Naive thymus-derived CD4-positive, alpha-beta T cell (primary cell): ENCODE results near the gene ANGPTL2. TPM values are rescaled to one million over a fixed set of nuclear protein-coding genes. Genes with fewer than 3 reads are reported as not detected.

ENCODE experiments used
- ATAC-seq: fragments of 150-1000 bp; cut with Tn5 transposase; 2 replicates; pipeline ENCODE4 v1.10.0; 2021; ENCODE audit warnings: mild to moderate bottlenecking, moderate library complexity
- CTCF ChIA-PET: fragments of 350-600 bp; sonication (Branson Sonifier 250); formaldehyde crosslinking; loops from one replicate; lab custom pipeline; 2021; ENCODE audit warnings: antibody characterized with exemption; lab: Charles Lee
- POLR2A ChIA-PET: fragments of 350-600 bp; sonication (Branson Sonifier 250); formaldehyde crosslinking; loops from one replicate; lab custom pipeline; 2021; ENCODE audit warnings: antibody characterized with exemption, inconsistent platforms; lab: Charles Lee
- DNase-seq, 9 donors: peaks; one replicate each; pipeline versions ENCODE4 v3.0.0 to v3.0.0-alpha.2; 2020 to 2022; ENCODE audit warnings: mixed read lengths in 1 of 9
- H3K27ac ChIP-seq: one replicate; pipeline ENCODE4 v1.7.0; 2013; ENCODE audit warnings: mild to moderate bottlenecking, low read depth, low read length, moderate library complexity
- H3K27me3 ChIP-seq, 2 donors: one replicate each; pipeline ENCODE4 v1.7.0; 2013; ENCODE audit warnings: low read length in 2 of 2, mild to moderate bottlenecking in 2 of 2, moderate library complexity in 2 of 2; ENCODE audit not compliant: control insufficient read depth in 2 of 2, insufficient read depth in 2 of 2
- H3K36me3 ChIP-seq, 3 experiments: 1 replicate in 2 of 3; 2 replicates in 1 of 3; pipeline ENCODE4 v1.7.0; 2013; ENCODE audit warnings: low read length in 3 of 3, mild to moderate bottlenecking in 3 of 3, moderate library complexity in 1 of 3; ENCODE audit not compliant: insufficient read depth in 3 of 3, control insufficient read depth in 2 of 3
- H3K4me1 ChIP-seq, 2 donors: one replicate each; pipeline ENCODE4 v1.7.0; 2013; ENCODE audit warnings: low read length in 2 of 2, mild to moderate bottlenecking in 2 of 2, moderate library complexity in 1 of 2; ENCODE audit not compliant: control insufficient read depth in 2 of 2, insufficient read depth in 2 of 2
- H3K4me3 ChIP-seq: 2 replicates; pipeline ENCODE4 v1.7.0; 2013; ENCODE audit warnings: mild to moderate bottlenecking, low read length
- H3K9me3 ChIP-seq, 3 experiments: 1 replicate in 2 of 3; 2 replicates in 1 of 3; pipeline ENCODE4 v1.7.0; 2013; ENCODE audit warnings: low read length in 3 of 3; ENCODE audit not compliant: control insufficient read depth in 2 of 3
- H3K27ac Mint-ChIP-seq, 9 donors: one replicate each; pipeline ENCODE4 v1.8.0; 2020 to 2022; ENCODE audit warnings: mixed read lengths in 9 of 9, mild to moderate bottlenecking in 8 of 9, moderate library complexity in 5 of 9, inconsistent platforms in 2 of 9
- H3K27me3 Mint-ChIP-seq, 5 donors: one replicate each; pipeline ENCODE4 v1.8.0; 2021 to 2022; ENCODE audit warnings: mixed read lengths in 5 of 5, mild to moderate bottlenecking in 1 of 5
- H3K36me3 Mint-ChIP-seq, 5 donors: one replicate each; pipeline ENCODE4 v1.8.0; 2020 to 2022; ENCODE audit warnings: mixed read lengths in 5 of 5, mild to moderate bottlenecking in 3 of 5, inconsistent platforms in 1 of 5
- H3K4me1 Mint-ChIP-seq, 7 donors: one replicate each; pipeline ENCODE4 v1.8.0; 2020 to 2022; ENCODE audit warnings: mixed read lengths in 7 of 7, mild to moderate bottlenecking in 3 of 7, inconsistent platforms in 1 of 7
- H3K4me3 Mint-ChIP-seq, 10 donors: one replicate each; pipeline ENCODE4 v1.8.0; 2020 to 2022; ENCODE audit warnings: mild to moderate bottlenecking in 10 of 10, mixed read lengths in 10 of 10, moderate library complexity in 6 of 10, inconsistent platforms in 2 of 10
- H3K9me3 Mint-ChIP-seq, 11 donors: one replicate each; pipeline ENCODE4 v1.8.0; 2020 to 2022; ENCODE audit warnings: mixed read lengths in 11 of 11, mild to moderate bottlenecking in 4 of 11, inconsistent platforms in 1 of 11, moderate library complexity in 1 of 11
- intact Hi-C, 2 donors: fragments of 100-400 bp; cut with micrococcal nuclease; formaldehyde crosslinking; loops; one replicate each; pipeline ENCODE4 v1.15.1; 2023
- polyA plus RNA-seq, 2 donors: library from polyadenylated mRNA; unstranded; fragments of 300-500 nt; fragmentation: Illumina TruSeq; gene quantifications; one replicate each; pipeline ENCODE4 v1.2.3, GENCODE V29; 2021
- total RNA-seq, 6 experiments: library from RNA in 5 of 6; stranded (reverse) in 5 of 6; gene quantifications; 1 replicate in 5 of 6; 2 replicates in 1 of 6; pipeline ENCODE4 v1.2.3 and lab custom pipeline; 2021 to 2026

The ANGPTL2 gene
- total and polyA plus RNA-seq, 7 experiments from 2014 or later: not detected

DNA sequence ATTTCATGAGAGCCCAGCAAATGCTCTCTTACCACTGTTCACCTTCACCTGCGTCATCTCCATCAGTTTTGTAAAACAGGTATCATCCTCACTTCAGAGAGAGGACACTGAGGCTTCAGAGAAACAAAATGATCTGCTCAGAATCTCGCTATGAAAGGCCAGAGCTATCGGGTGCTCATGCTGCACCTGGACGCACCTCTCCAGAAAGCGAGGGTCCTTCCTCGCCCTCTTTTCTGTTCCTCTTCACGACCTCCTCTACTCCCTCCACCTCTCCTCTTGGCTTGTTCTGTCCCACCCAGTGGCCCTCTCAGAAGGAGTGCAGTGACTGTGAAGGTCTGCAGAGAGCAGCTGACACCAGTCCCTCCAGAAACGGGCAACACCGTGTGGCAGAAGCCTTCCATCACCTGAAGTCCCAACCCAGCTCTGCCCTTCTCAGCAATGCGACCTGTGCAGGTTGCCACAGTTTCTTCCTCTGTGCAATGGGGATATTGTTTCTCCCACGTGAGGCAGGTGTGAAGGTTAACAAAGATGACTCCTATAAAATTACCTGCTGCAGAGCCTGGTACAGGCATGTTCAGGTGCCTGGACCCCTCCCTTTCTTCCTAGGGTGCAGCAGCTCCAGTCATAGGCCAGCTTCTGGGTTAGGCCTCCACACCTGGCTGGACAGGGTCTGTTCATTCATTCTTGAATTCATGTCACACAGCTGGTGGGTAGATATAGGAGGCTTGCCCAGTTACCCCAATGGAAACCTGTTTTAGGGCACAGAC lies 45.3 kb upstream of the ANGPTL2 start:
- H3K27ac Mint-ChIP-seq: no peak overlapping the region
- no peak overlapping the region for H3K4me3 Mint-ChIP-seq
- no peaks in the 10 kb centered on the region for H3K27me3 ChIP-seq
- H3K9me3 ChIP-seq: no peaks in the 10 kb centered on the region
- intact Hi-C loops: no loop called here
- CTCF ChIA-PET: interaction anchor here (0.6 kb wide), 1 partner anchor 182 kb away, joined by 3 read pairs; no protein-coding TSS in a partner anchor
- POLR2A ChIA-PET: no interaction called here
- H3K27ac ChIP-seq: no peak overlapping the region
- H3K36me3 Mint-ChIP-seq: peaks cover 0 to 28% (median 6%) of the 10 kb centered on the region in 5 donors
- peaks cover 3 to 16% (median 8%) of the 10 kb centered on the region in 7 donors for H3K4me1 Mint-ChIP-seq
- no peaks in the 10 kb centered on the region for H3K36me3 ChIP-seq
- H3K4me1 ChIP-seq: no peaks in the 10 kb centered on the region
- no peaks in the 10 kb centered on the region for H3K27me3 Mint-ChIP-seq
- H3K9me3 Mint-ChIP-seq: no peaks in the 10 kb centered on the region
- ATAC-seq (no peak), DNase-seq (no peak)
- no peak overlapping the region for H3K4me3 ChIP-seq

DNA sequence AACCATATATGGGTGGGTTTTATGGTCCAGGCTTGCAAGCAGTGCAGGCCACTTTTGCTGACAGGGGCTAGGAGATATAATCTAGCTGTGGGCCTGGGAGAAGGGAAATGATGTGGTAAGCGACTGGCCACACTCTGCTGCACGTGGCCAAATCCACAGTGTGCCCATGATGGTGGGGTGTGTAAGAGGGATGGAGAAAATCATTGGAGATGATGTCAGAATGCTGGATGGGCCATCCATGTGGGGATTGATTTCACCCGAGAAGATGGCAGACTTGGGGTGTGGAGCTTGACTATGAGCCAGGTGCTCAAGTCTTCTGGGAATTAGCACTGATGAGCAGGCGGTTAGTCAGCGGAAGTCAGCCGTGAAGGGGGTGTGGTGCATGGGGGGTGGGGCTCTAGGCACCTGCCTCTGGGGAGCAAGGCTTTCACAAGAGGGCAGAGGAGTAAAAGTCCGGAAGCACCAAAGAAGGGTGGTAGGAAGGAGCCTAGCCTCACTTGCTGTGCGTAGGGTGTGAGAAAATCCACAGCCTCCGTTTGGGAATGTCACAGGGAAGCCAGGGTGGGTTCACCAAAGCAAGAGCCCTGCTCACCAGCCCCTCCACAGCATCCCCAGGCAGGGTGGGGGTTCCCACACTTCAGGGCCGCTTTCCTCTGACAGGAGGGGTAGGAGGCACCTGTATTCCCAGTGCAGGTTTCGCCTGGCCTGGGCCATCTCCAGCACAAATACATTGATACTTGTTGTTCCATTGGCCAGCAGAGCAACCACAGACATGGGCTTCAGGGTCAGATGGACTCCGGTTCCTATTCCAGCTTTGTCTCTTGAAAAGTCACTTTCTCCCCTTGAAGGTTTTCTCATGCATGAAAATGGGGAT lies 44.5 kb upstream of the ANGPTL2 start:
- peak; percentile 34 for ATAC-seq

DNA sequence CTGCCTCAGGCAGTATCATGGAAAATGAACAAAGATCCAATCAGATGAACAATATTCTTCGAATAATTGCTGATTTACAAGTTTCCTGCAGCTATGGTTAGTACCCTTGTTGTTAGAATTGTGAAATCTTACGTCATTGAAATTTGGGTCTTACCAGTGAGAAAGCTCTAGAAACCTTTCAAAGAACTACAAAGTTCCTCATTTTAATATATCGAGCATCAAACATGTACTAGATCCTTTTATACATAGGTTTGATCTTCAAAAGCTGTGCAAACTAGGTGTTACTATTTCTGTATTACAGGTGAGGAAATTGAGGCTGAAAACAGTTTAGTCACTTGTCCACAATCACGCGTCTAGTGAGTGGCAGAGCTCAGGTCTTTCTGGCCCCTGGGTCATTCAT lies 43.7 kb upstream of the ANGPTL2 start:
- Histone ChIP-seq H3K9me3 (no peaks in the 10 kb centered on the region), H3K36me3 (no peaks in the 10 kb centered on the region), H3K4me1 (no peaks in the 10 kb centered on the region), H3K27ac (no peak overlapping the region), H3K27me3 (no peaks in the 10 kb centered on the region), H3K4me3 (no peak overlapping the region)
- H3K27me3 Mint-ChIP-seq: no peaks in the 10 kb centered on the region
- intact Hi-C loops: no loop called here
- H3K4me1 Mint-ChIP-seq: peaks cover 3 to 29% (median 8%) of the 10 kb centered on the region in 7 donors
- H3K4me3 Mint-ChIP-seq: no peak overlapping the region
- POLR2A ChIA-PET: no interaction called here
- DNase-seq (no peak), ATAC-seq (no peak)
- H3K9me3 Mint-ChIP-seq: no peaks in the 10 kb centered on the region
- CTCF ChIA-PET: no interaction called here
- no peak overlapping the region for H3K27ac Mint-ChIP-seq
- H3K36me3 Mint-ChIP-seq: peaks cover 0 to 21% (median 6%) of the 10 kb centered on the region in 5 donors

More for the DNA sequence above, 44.5 kb upstream of the ANGPTL2 start:
- ChIA-PET POLR2A (no interaction called here), CTCF (no interaction called here)
- H3K27me3 Mint-ChIP-seq: no peaks in the 10 kb centered on the region
- H3K4me3 Mint-ChIP-seq: no peak overlapping the region
- Histone ChIP-seq H3K27ac (no peak overlapping the region), H3K36me3 (no peaks in the 10 kb centered on the region), H3K4me1 (no peaks in the 10 kb centered on the region), H3K4me3 (no peak overlapping the region), H3K27me3 (no peaks in the 10 kb centered on the region), H3K9me3 (no peaks in the 10 kb centered on the region)
- peaks cover 3 to 23% (median 8%) of the 10 kb centered on the region in 7 donors for H3K4me1 Mint-ChIP-seq
- intact Hi-C loops: no loop called here
- H3K9me3 Mint-ChIP-seq: no peaks in the 10 kb centered on the region
- peak overlapping the region in 1 of 9 donors; percentile 48 for H3K27ac Mint-ChIP-seq
- DNase-seq: no peak
- peaks cover 0 to 21% (median 6%) of the 10 kb centered on the region in 5 donors for H3K36me3 Mint-ChIP-seq

DNA sequence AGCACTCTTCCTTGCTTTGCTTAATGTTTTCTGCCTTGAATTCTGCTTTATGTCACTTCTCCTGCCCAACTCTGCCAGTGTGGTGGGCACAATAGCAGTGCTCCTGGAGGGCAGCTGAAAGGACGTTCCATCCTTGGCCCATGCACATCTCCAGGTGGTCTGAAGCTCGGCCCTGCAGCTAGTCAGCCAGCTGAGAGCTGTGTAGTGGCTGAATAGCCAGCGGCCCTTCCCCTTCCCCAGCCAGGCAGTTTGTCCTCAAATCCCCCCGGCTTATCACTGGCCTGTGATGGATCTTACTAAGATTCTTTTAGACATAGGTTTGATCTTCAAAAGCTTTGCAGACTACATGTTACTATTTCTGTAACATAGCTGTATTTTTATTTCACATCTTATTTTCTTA lies 42.7 kb upstream of the ANGPTL2 start:
- ATAC-seq: no peak
- intact Hi-C loops: no loop called here
- no peak overlapping the region for H3K27ac Mint-ChIP-seq

DNA sequence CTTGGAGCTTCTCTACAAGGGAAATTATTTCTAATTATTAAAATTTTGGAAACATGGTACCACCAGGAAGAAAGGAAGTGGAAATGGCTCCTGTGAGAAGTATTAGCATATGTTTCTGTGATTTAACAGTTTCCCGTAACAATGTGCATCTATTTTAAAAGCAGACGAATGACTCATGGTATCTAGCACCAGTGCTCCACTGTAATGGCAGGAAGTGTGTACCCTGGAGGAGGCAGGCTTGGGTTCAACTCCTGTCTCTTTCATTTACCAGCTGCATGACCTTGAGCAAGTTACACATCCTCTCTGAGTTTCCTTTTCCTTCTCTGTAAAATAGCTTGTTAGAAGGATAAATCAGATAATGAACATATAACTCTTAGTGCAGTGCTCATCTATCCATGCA lies 41.0 kb upstream of the ANGPTL2 start:
- H3K27me3 Mint-ChIP-seq: no peaks in the 10 kb centered on the region
- intact Hi-C loops: no loop called here
- ChIA-PET POLR2A (interaction anchor here (0.5 kb wide), 2 partner anchors 152 to 1197 kb away, joined by 3 read pairs; no protein-coding TSS in a partner anchor), CTCF (no interaction called here)
- DNase-seq (no peak), ATAC-seq (no peak)
- H3K4me3 ChIP-seq: no peak overlapping the region
- H3K27ac ChIP-seq: no peak overlapping the region
- peaks cover 3 to 32% (median 8%) of the 10 kb centered on the region in 7 donors for H3K4me1 Mint-ChIP-seq
- no peak overlapping the region for H3K4me3 Mint-ChIP-seq
- H3K9me3 Mint-ChIP-seq: no peaks in the 10 kb centered on the region
- no peaks in the 10 kb centered on the region for H3K9me3 ChIP-seq
- no peaks in the 10 kb centered on the region for H3K36me3 ChIP-seq
- H3K27me3 ChIP-seq: no peaks in the 10 kb centered on the region
- H3K36me3 Mint-ChIP-seq: peaks cover 0 to 10% (median 0%) of the 10 kb centered on the region in 5 donors
- no peak overlapping the region for H3K27ac Mint-ChIP-seq
- H3K4me1 ChIP-seq: no peaks in the 10 kb centered on the region

More for the DNA sequence above, 42.7 kb upstream of the ANGPTL2 start:
- ChIA-PET POLR2A (no interaction called here), CTCF (no interaction called here)
- no peaks in the 10 kb centered on the region for H3K9me3 ChIP-seq
- H3K9me3 Mint-ChIP-seq: no peaks in the 10 kb centered on the region
- no peaks in the 10 kb centered on the region for H3K4me1 ChIP-seq
- H3K4me1 Mint-ChIP-seq: peaks cover 3 to 32% (median 8%) of the 10 kb centered on the region in 7 donors
- no peaks in the 10 kb centered on the region for H3K36me3 ChIP-seq
- H3K4me3 ChIP-seq: no peak overlapping the region
- DNase-seq: no peak
- H3K4me3 Mint-ChIP-seq: no peak overlapping the region
- no peaks in the 10 kb centered on the region for H3K27me3 Mint-ChIP-seq
- H3K27ac ChIP-seq: no peak overlapping the region
- peaks cover 0 to 21% (median 6%) of the 10 kb centered on the region in 5 donors for H3K36me3 Mint-ChIP-seq
- no peaks in the 10 kb centered on the region for H3K27me3 ChIP-seq

DNA sequence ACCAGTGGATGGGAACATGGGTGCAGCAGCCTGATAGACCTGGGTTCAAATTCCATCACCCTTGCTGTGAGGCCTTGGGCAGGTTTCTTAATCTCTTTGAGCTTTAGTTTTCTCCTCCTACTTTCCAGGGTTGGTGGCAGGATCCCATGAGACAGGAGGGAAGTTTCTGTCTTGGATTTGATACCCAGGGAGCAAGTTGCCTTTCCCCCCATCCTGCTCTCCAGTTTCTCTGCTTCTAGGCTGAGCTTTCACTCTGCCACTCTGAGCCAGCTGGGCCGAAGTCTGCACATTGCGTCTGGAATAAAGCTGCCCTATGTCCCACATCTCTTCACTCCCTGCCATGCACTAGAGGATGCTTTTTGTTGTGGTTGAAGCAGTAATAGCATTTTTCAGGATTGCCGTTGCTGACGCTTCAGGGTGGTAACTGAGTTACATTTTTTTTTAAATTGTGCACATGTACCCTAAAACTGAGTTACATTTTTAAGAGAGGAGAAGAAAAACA lies 40.5 kb upstream of the ANGPTL2 start:
- Mint-ChIP-seq H3K27me3 (peaks cover 0 to under 1% (median 0%) of the 10 kb centered on the region in 5 donors), H3K4me1 (peaks cover 3 to 32% (median 8%) of the 10 kb centered on the region in 7 donors), H3K4me3 (no peak overlapping the region), H3K9me3 (no peaks in the 10 kb centered on the region), H3K27ac (peak overlapping the region in 1 of 9 donors; percentile 9), H3K36me3 (peaks cover 0 to 8% (median 0%) of the 10 kb centered on the region in 5 donors)
- intact Hi-C loops: no loop called here
- Histone ChIP-seq H3K4me3 (no peak overlapping the region), H3K27ac (no peak overlapping the region), H3K27me3 (no peaks in the 10 kb centered on the region), H3K4me1 (no peaks in the 10 kb centered on the region), H3K9me3 (no peaks in the 10 kb centered on the region), H3K36me3 (no peaks in the 10 kb centered on the region)
- ChIA-PET POLR2A (no interaction called here), CTCF (no interaction called here)
- no peak for ATAC-seq
- DNase-seq: no peak
